Coronary artery (tissue), 2 donors: Measurements from ENCODE around the gene NEXN.
"Not testable (repeated sequence)": the region's sequence is repeated elsewhere in the genome, so short reads cannot be mapped to it uniquely, and the experiment has no call there.

Source experiments
- DNase-seq: peaks from one replicate; pipeline ENCODE4 v3.0.0-alpha.2; 2017; ENCODE audit warnings: low spot score
- H3K27ac ChIP-seq, 2 donors: fragments of 200-600 bp; sonication (generic); one replicate each; pipeline ENCODE4 v1.5.1; 2016 to 2019
- H3K4me3 ChIP-seq: fragments of 200-600 bp; sonication (generic); 2 replicates; pipeline ENCODE4 v1.5.1; 2016; ENCODE audit warnings: mild to moderate bottlenecking, moderate library complexity
- TF ChIP-seq, protein P1 (sequence below): fragments of 200-600 bp; sonication (generic); IDR thresholded peaks from one replicate; pipeline ENCODE4 v1.5.1; 2019; ENCODE audit warnings: antibody characterized with exemption

Gene NEXN

DNA sequence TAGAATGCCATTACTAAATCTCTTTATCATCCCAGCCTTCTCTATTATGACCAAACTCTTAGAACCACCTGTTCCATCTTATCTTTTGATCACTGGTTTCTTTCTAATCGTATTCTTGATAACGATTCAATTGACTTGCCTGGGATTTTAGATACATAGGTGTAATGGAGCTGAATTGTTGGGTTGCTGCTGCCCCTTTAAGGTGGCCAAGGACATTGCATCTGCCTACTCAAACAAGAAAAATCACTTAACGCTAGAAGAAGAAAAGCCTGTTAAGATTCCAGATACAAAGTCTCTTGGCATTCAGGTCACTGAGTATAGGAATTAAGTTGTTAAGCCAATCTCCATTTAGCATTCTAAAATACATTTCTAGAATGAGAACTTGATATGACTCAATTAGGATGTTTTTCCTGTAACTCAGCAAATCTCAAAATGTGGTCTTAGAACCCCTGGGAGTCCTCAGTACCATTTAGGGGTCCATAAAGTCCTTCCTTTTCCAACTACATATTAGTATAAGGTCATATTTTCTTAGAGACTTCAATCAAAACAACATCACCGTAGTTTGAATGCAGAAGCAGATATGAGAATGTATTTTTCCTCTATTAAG, 12.4 kb downstream of the NEXN start:
- H3K4me3 ChIP-seq: peak overlapping the region; percentile 8
- DNase-seq: no peak
- H3K27ac ChIP-seq: no peak overlapping the region
- TF ChIP-seq, protein P1, sequence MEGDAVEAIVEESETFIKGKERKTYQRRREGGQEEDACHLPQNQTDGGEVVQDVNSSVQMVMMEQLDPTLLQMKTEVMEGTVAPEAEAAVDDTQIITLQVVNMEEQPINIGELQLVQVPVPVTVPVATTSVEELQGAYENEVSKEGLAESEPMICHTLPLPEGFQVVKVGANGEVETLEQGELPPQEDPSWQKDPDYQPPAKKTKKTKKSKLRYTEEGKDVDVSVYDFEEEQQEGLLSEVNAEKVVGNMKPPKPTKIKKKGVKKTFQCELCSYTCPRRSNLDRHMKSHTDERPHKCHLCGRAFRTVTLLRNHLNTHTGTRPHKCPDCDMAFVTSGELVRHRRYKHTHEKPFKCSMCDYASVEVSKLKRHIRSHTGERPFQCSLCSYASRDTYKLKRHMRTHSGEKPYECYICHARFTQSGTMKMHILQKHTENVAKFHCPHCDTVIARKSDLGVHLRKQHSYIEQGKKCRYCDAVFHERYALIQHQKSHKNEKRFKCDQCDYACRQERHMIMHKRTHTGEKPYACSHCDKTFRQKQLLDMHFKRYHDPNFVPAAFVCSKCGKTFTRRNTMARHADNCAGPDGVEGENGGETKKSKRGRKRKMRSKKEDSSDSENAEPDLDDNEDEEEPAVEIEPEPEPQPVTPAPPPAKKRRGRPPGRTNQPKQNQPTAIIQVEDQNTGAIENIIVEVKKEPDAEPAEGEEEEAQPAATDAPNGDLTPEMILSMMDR: no peak

DNA sequence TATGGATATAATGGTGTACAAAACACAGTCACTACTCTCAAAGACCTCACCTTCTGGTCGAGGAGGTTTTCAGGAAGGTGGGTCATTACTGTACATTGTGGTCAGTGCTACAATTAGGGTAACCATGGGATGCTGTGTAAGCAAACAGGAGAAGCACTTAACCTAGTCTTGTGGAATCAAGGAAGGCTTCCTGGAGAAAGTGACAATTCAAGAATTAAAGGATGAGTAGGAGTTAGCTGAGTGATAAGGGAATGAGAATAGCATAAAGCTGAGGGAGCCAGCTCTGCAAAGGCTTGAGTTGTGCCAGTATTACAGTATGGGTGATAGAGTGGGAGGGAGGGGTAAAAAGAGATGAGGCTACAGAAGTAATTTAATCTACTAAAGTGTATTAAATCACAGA, 17.2 kb downstream of the NEXN start:
- TF ChIP-seq, protein P1: no peak
- no peak for DNase-seq
- no peak overlapping the region for H3K4me3 ChIP-seq
- H3K27ac ChIP-seq: no peak overlapping the region

DNA sequence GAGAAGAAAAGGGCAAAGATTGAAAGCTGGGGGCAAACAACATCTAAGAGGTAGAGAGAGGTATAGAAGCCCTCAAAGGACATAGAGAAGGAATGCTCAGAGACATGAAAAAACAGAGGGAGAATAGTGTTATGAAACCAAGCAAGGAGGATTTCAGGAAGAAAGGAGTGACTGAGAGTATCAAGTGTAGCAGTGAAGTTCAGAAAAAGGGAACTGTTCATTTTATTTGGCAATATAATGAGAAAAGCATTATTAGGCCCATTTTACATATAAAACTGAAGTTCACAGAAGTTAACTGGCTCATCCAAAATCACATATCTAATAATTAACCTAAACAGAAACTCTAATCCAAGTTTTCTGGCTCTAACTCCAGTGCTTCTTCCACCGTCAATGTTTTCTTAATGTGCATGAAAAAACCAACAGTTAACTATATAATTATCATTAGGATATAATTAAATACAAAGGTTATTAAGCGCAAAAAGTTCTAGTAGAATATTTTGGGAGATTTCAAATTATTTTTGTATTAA, 17.7 kb downstream of the NEXN start:
- TF ChIP-seq, protein P1: no peak
- no peak overlapping the region for H3K27ac ChIP-seq
- DNase-seq: no peak
- H3K4me3 ChIP-seq: no peak overlapping the region

DNA sequence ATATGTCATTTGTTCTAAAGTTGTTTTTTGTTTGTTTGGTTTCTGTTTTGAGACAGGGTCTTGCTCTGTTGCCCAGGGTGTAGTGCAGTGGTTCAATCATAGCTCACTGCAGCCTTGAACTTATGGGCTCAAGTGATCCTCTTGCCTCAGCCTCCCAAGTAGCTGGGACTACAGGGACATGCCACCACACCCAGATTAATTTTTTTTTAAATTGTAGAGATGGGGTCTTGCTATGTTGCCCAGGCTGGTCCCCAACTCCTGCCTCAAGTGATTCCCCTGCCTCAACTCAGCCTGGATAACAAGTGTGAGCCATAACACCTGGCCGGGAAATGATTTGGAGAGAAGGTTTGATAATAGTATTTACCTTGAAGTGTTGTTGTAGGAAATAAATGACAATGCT, 18.2 kb downstream of the NEXN start:
- no peak overlapping the region for H3K27ac ChIP-seq
- no peak for DNase-seq
- TF ChIP-seq, protein P1: no peak
- H3K4me3 ChIP-seq: no peak overlapping the region

DNA sequence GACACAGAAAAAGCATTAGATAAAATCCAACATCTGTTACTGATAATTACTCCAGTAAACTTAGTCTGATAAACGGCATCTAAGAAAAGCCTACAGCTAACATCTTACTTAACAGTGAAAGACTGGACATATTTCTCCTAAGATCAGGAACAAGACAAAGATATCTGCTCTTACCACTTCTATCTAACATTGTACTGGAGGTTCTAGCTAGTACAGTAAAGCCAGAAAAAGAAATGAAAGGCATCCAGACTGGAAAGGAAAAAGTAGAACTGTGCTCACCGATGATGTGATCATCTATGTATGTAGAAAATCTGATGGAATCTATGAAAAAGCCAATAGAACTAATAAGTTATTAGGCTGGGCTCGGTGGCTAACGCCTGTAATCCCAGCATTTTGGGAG, 21.7 kb downstream of the NEXN start:
- TF ChIP-seq, protein P1: no peak
- no peak overlapping the region for H3K4me3 ChIP-seq
- no peak for DNase-seq
- no peak overlapping the region for H3K27ac ChIP-seq

DNA sequence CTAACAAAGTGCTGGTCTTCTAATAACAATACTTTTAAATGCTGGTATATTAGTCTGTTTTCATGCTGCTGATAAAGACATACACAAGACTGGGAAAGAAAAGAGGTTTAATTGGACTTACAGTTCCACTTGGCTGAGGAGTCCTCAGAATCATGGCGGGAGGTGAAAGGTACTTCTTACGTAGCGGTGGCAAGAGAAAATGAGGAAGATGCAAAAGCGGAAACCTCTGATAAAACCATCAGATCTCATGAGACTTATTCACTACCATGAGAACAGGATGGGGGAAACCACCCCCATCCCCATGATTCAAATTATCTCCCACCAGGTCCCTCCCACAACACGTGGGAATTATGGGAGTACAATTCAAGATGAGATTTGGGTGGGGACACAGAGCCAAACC, 30.5 kb downstream of the NEXN start:
- not testable (repeated sequence) for H3K4me3 ChIP-seq, H3K27ac ChIP-seq, DNase-seq

DNA sequence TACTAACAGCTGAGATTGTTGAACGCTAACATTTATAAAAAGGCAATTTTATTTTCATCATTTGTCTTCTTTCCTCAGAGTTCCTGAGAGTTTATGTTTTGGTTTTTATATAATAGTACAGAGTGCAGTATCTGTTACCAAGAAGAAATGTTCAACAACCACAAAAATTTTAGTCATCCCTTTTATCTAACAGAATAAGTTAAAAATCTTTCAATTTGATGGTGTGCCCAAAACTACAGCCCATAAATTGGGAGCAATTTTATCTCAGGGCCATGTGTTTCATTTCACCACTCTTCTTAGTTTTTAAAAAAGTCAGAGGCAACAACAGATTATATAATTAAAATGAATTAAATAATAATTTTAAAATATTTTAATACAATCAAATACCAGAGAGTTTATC, 37.1 kb downstream of the NEXN start:
- Histone ChIP-seq H3K27ac (no peak overlapping the region), H3K4me3 (no peak overlapping the region)
- no peak for DNase-seq
- TF ChIP-seq, protein P1: no peak

DNA sequence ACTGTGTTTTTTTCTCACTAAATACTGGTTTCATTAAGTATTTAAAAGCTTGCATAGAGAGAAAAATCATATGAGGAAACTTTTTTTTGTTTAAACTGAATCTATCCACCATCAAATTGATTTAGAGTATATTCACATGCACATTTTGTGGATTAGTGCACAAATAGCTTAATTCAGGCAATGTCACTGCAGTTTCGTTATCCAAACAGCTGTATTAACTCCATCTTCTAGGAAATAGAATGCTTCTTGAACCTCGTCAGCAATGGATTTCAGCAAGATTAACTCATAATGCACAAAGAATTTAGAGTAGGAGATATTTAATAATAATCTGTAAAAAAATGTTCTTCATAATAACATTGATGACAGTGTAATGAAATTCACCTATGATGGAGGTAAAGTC, 37.5 kb downstream of the NEXN start:
- DNase-seq: no peak
- TF ChIP-seq, protein P1: no peak
- Histone ChIP-seq H3K27ac (no peak overlapping the region), H3K4me3 (no peak overlapping the region)
